Right lung (tissue), 10 donors: ENCODE measurements around the gene MRNIP. TPM values are rescaled to one million over a fixed set of nuclear protein-coding genes. Genes with fewer than 3 reads are reported as not detected.

ENCODE experiments used
- DNase-seq, 2 donors: peaks; one replicate each; pipeline ENCODE4 v3.0.0-alpha.2; 2013
- long read RNA-seq, 8 donors: transcript quantifications; one replicate each; lab custom pipeline, GENCODE V29; 2026
- polyA plus RNA-seq, 5 donors: library from polyadenylated mRNA; unstranded; fragments of 120-200 nt; gene quantifications; one replicate each; pipeline versions ENCODE4 v1.2.1 to v1.2.3, GENCODE V29; 2013; ENCODE audit warnings: inconsistent platforms in 1 of 5, low replicate concordance in 1 of 5; ENCODE audit not compliant: insufficient read length in 5 of 5, insufficient read depth in 1 of 5

Gene MRNIP
- 10 to 100 TPM; 38.9 to 53.4 (median 43.3) TPM for polyA plus RNA-seq
- long read RNA-seq, donor 1, full-length matches to known transcripts: 7 of 108 reads
- long read RNA-seq, donor 1, partial matches to known transcripts: 62 of 108 reads
- long read RNA-seq, donor 1, other reads (novel, unspliced or antisense): 39 of 108 reads
- long read RNA-seq, donor 2, full-length matches to known transcripts: 6 of 6 reads
- long read RNA-seq, donor 2, partial matches to known transcripts: 0 of 6 reads
- long read RNA-seq, donor 2, other reads (novel, unspliced or antisense): 0 of 6 reads
- long read RNA-seq, donor 3, transcript MRNIP-201 (7 exons, 1,238 nt): major isoform, 5 of 34 reads
- long read RNA-seq, donor 3, partial matches to known transcripts: 26 of 34 reads
- long read RNA-seq, donor 3, other reads (novel, unspliced or antisense): 0 of 34 reads
- long read RNA-seq, donor 4, full-length matches to known transcripts: 7 of 7 reads
- long read RNA-seq, donor 4, partial matches to known transcripts: 0 of 7 reads
- long read RNA-seq, donor 4, other reads (novel, unspliced or antisense): 0 of 7 reads
- long read RNA-seq, donor 5, transcript MRNIP-202 (5 exons, 1,004 nt): major isoform, 5 of 12 reads
- long read RNA-seq, donor 5, transcript MRNIP-201 (7 exons, 1,238 nt): major isoform, 5 of 12 reads
- long read RNA-seq, donor 5, partial matches to known transcripts: 0 of 12 reads
- long read RNA-seq, donor 5, other reads (novel, unspliced or antisense): 0 of 12 reads
- long read RNA-seq, donor 6, transcript MRNIP-202 (5 exons, 1,004 nt): minor isoform, 5 of 23 reads
- long read RNA-seq, donor 6, transcript MRNIP-201 (7 exons, 1,238 nt): major isoform, 7 of 23 reads
- long read RNA-seq, donor 6, partial matches to known transcripts: 5 of 23 reads
- long read RNA-seq, donor 6, other reads (novel, unspliced or antisense): 0 of 23 reads
- long read RNA-seq, donor 7, partial matches to known transcripts: 0 of 11 reads
- long read RNA-seq, donor 7, other reads (novel, unspliced or antisense): 0 of 11 reads
- long read RNA-seq, donor 8, partial matches to known transcripts: 0 of 3 reads
- long read RNA-seq, donor 8, other reads (novel, unspliced or antisense): 0 of 3 reads

- peak; percentile 93 to 94 for DNase-seq
Measured at GRCh38 chr5:179858586-179859427, at the start of gene MRNIP. TSS of gene MRNIP (minus strand) at chr5:179858817. CDS start at chr5:179858796, 21 bp downstream.

GRCh38 chr5:179907556-179908324 lies 49.1 kb upstream of the MRNIP start, which contains the start of gene TBC1D9B:
TSS of gene TBC1D9B (minus strand) at chr5:179907897. CDS start at chr5:179907821, 76 bp downstream.
- DNase-seq: peak; percentile 63 to 71

- peak; percentile 10 to 24 for DNase-seq
Measured at GRCh38 chr5:179906795-179907555, 48.4 kb upstream of the MRNIP start.

- no peak for DNase-seq
Measured at GRCh38 chr5:179906294-179906794, 47.7 kb upstream of the MRNIP start.

- no peak for DNase-seq
Measured at GRCh38 chr5:179905161-179905560, 46.5 kb upstream of the MRNIP start.

- no peak for DNase-seq
Measured at GRCh38 chr5:179904463-179905160, 46.0 kb upstream of the MRNIP start.

- DNase-seq: no peak
Measured at GRCh38 chr5:179902763-179903158, 44.1 kb upstream of the MRNIP start.

- DNase-seq: no peak
Measured at GRCh38 chr5:179901915-179902762, 43.5 kb upstream of the MRNIP start.

GRCh38 chr5:179901462-179901861 lies 42.8 kb upstream of the MRNIP start:
- no peak for DNase-seq

GRCh38 chr5:179900711-179901110 lies 42.1 kb upstream of the MRNIP start:
- DNase-seq: no peak

- DNase-seq: no peak
Measured at GRCh38 chr5:179900206-179900605, 41.6 kb upstream of the MRNIP start.

- DNase-seq: no peak
Measured at GRCh38 chr5:179895861-179896260, 37.2 kb upstream of the MRNIP start.

GRCh38 chr5:179893958-179894895 lies 35.6 kb upstream of the MRNIP start:
- no peak for DNase-seq

- DNase-seq: no peak
Measured at GRCh38 chr5:179893076-179893957, 34.7 kb upstream of the MRNIP start.

- no peak for DNase-seq
Measured at GRCh38 chr5:179892255-179892654, 33.6 kb upstream of the MRNIP start.
